IPS-15b (cell line): ENCODE results near the gene TIMM8A.
A peak's percentile ranks its signal among the peaks of the same experiment; 100 is the strongest.

Experiments used
- H3K27me3 ChIP-seq: one replicate; pipeline ENCODE4 v1.6.1; 2013; ENCODE audit warnings: low read length; ENCODE audit not compliant: control insufficient read depth, insufficient read depth
- H3K36me3 ChIP-seq: one replicate; pipeline ENCODE4 v1.6.1; 2013; ENCODE audit warnings: low read length; ENCODE audit not compliant: control insufficient read depth, insufficient read depth
- H3K4me1 ChIP-seq: one replicate; pipeline ENCODE4 v1.6.1; 2013; ENCODE audit warnings: mild to moderate bottlenecking, low read length; ENCODE audit not compliant: control insufficient read depth, insufficient read depth
- H3K4me3 ChIP-seq: one replicate; pipeline ENCODE4 v1.5.1; 2013; ENCODE audit warnings: low read depth, low read length
- H3K9ac ChIP-seq: one replicate; pipeline ENCODE4 v1.6.1; 2013; ENCODE audit warnings: low read depth, mild to moderate bottlenecking, low read length
- H3K9me3 ChIP-seq: one replicate; pipeline ENCODE4 v1.6.1; 2013; ENCODE audit warnings: mild to moderate bottlenecking, low read length; ENCODE audit not compliant: control insufficient read depth, insufficient read depth

The TIMM8A gene

GRCh38 chrX:101348452-101349192 is at the start of gene TIMM8A:
Gene TIMM8A (minus strand): TSS chrX:101348742. CDS start chrX:101348664, 78 bp downstream.
- Histone ChIP-seq H3K9me3 (no peaks in the 10 kb centered on the region), H3K9ac (peak within 1 kb of the TSS; percentile 76), H3K36me3 (peaks cover 5% of the 10 kb centered on the region), H3K4me1 (peaks cover 2% of the 10 kb centered on the region), H3K4me3 (peak within 1 kb of the TSS; percentile 80), H3K27me3 (no peaks in the 10 kb centered on the region)

GRCh38 chrX:101397779-101398178 is 49.2 kb upstream of the TIMM8A start:
- H3K36me3 ChIP-seq = peaks cover 8% of the 10 kb centered on the region
- no peaks in the 10 kb centered on the region for H3K9me3 ChIP-seq
- H3K4me3 ChIP-seq = no peak overlapping the region
- H3K9ac ChIP-seq = no peak overlapping the region
- H3K27me3 ChIP-seq = no peaks in the 10 kb centered on the region
- no peaks in the 10 kb centered on the region for H3K4me1 ChIP-seq

GRCh38 chrX:101395789-101396188 is 47.2 kb upstream of the TIMM8A start:
- Histone ChIP-seq H3K36me3 (no peaks in the 10 kb centered on the region), H3K9me3 (no peaks in the 10 kb centered on the region), H3K4me3 (no peak overlapping the region), H3K4me1 (peaks cover 4% of the 10 kb centered on the region), H3K9ac (no peak overlapping the region), H3K27me3 (no peaks in the 10 kb centered on the region)

GRCh38 chrX:101394372-101394771 is 45.8 kb upstream of the TIMM8A start:
- Histone ChIP-seq H3K36me3 (no peaks in the 10 kb centered on the region), H3K4me3 (no peak overlapping the region), H3K4me1 (peaks cover 8% of the 10 kb centered on the region), H3K27me3 (no peaks in the 10 kb centered on the region), H3K9ac (no peak overlapping the region), H3K9me3 (no peaks in the 10 kb centered on the region)

- Histone ChIP-seq H3K4me3 (no peak overlapping the region), H3K9ac (no peak overlapping the region), H3K4me1 (peaks cover 8% of the 10 kb centered on the region), H3K36me3 (no peaks in the 10 kb centered on the region), H3K27me3 (no peaks in the 10 kb centered on the region), H3K9me3 (no peaks in the 10 kb centered on the region)
Measured at GRCh38 chrX:101393530-101394305, 45.2 kb upstream of the TIMM8A start.

GRCh38 chrX:101391831-101392230 is 43.3 kb upstream of the TIMM8A start:
- H3K9ac ChIP-seq = peak overlapping the region; percentile 95
- peak overlapping the region; percentile 75 for H3K4me3 ChIP-seq
- H3K9me3 ChIP-seq = no peaks in the 10 kb centered on the region
- H3K36me3 ChIP-seq = no peaks in the 10 kb centered on the region
- peaks cover 8% of the 10 kb centered on the region for H3K4me1 ChIP-seq
- no peaks in the 10 kb centered on the region for H3K27me3 ChIP-seq

- H3K9me3 ChIP-seq = no peaks in the 10 kb centered on the region
- peak within 1 kb of the TSS; percentile 95 for H3K9ac ChIP-seq
- H3K27me3 ChIP-seq = no peaks in the 10 kb centered on the region
- H3K4me1 ChIP-seq = peaks cover 11% of the 10 kb centered on the region
- peak within 1 kb of the TSS; percentile 75 for H3K4me3 ChIP-seq
- no peaks in the 10 kb centered on the region for H3K36me3 ChIP-seq
Measured at GRCh38 chrX:101390664-101391525, 42.4 kb upstream of the TIMM8A start, which contains the start of gene RPL36A. Gene RPL36A (plus strand): TSS chrX:101391011. CDS start chrX:101391044, 33 bp downstream.

GRCh38 chrX:101388604-101389003 is 40.1 kb upstream of the TIMM8A start:
- H3K9ac ChIP-seq = no peak overlapping the region
- H3K4me3 ChIP-seq = no peak overlapping the region
- H3K36me3 ChIP-seq = no peaks in the 10 kb centered on the region

GRCh38 chrX:101386542-101386885 is 38.0 kb upstream of the TIMM8A start:
- H3K9ac ChIP-seq = no peak overlapping the region

More at GRCh38 chrX:101388604-101389003, 40.1 kb upstream of the TIMM8A start:
- Histone ChIP-seq H3K27me3 (no peaks in the 10 kb centered on the region), H3K4me1 (peaks cover 11% of the 10 kb centered on the region), H3K9me3 (no peaks in the 10 kb centered on the region)

GRCh38 chrX:101385795-101386541 is 37.4 kb upstream of the TIMM8A start, which contains the start of gene BTK:
Gene BTK (minus strand): TSS chrX:101386191. CDS start chrX:101375284, 10,907 bp downstream.
- Histone ChIP-seq H3K9ac (no peak within 1 kb of the TSS), H3K4me3 (no peak within 1 kb of the TSS), H3K36me3 (no peaks in the 10 kb centered on the region), H3K9me3 (no peaks in the 10 kb centered on the region), H3K27me3 (no peaks in the 10 kb centered on the region), H3K4me1 (peaks cover 7% of the 10 kb centered on the region)

More at GRCh38 chrX:101386542-101386885, 38.0 kb upstream of the TIMM8A start:
- Histone ChIP-seq H3K36me3 (no peaks in the 10 kb centered on the region), H3K4me3 (no peak overlapping the region), H3K9me3 (no peaks in the 10 kb centered on the region), H3K4me1 (peaks cover 7% of the 10 kb centered on the region), H3K27me3 (no peaks in the 10 kb centered on the region)
